Measurements from ENCODE around the gene ABRACL. TPM values are rescaled to one million over a fixed set of nuclear protein-coding genes. Genes with fewer than 3 reads are reported as not detected.

Gene ABRACL
- polyA plus RNA-seq, 2 of the 4 experiments (the other 2 are of a cell fraction) = 40.3 to 63.3 TPM

- Histone ChIP-seq H3K9me3 (no peaks in the 10 kb centered on the region), H3K27ac (no peak overlapping the region), H3K4me3 (no peak overlapping the region), H3K4me2 (no peak overlapping the region), H3K4me1 (no peaks in the 10 kb centered on the region)
- FAIRE-seq = no peak
- no peak for DNase-seq (ENCODE audit: low read depth in 1 of 2, low spot score in 1 of 2)
- TF ChIP-seq SREBF2 (IDR thresholded peaks at IDR 0.05) (no peak), JUN (IDR thresholded peaks at IDR 0.05) (no peak), RCOR1 (IDR thresholded peaks at IDR 0.05; ENCODE audit: low read depth, low read length) (no peak), RFX5 (IDR thresholded peaks at IDR 0.05) (no peak), NPAS2 (CRISPR knock-in tag; IDR thresholded peaks at IDR 0.05; ENCODE audit: borderline replicate concordance) (no peak)
- CTCF ChIA-PET = no interaction called here
- 38% methylated on average over 2 of the region's 2 CpGs for WGBS (ENCODE audit: missing lambda C conversion rate)
- POLR2A ChIA-PET = no interaction called here
- no peak for ATAC-seq
Measured at GRCh38 chr6:139055709-139056108, 27.2 kb downstream of the ABRACL start.

- Histone ChIP-seq H3K27ac (no peak overlapping the region), H3K9me3 (no peaks in the 10 kb centered on the region), H3K4me2 (no peak overlapping the region), H3K4me3 (no peak overlapping the region), H3K4me1 (no peaks in the 10 kb centered on the region)
- ChIA-PET CTCF (interaction anchor here (0.6 to 0.7 kb wide), 3 partner anchors 9 to 355 kb away, joined by 3 to 4 read pairs (median 3); no protein-coding TSS in a partner anchor), POLR2A (no interaction called here)
- 23% methylated on average over 3 of the region's 3 CpGs for WGBS (ENCODE audit: missing lambda C conversion rate)
- no peak for FAIRE-seq
- no peak for TF ChIP-seq HOXB5 (CRISPR knock-in tag; IDR thresholded peaks at IDR 0.05)
- TF ChIP-seq RARB (CRISPR knock-in tag; IDR thresholded peaks at IDR 0.05) = no peak
- TF ChIP-seq SMC3 (IDR thresholded peaks at IDR 0.05) = no peak
- no peak for ATAC-seq
- DNase-seq (ENCODE audit: low read depth in 1 of 2, low spot score in 1 of 2) = no peak
Measured at GRCh38 chr6:139058029-139058428, 29.5 kb downstream of the ABRACL start.

- Histone ChIP-seq H3K27ac (no peak overlapping the region), H3K9me3 (no peaks in the 10 kb centered on the region), H3K4me1 (no peaks in the 10 kb centered on the region), H3K4me3 (no peak overlapping the region), H3K4me2 (no peak overlapping the region)
- no peak for ATAC-seq
- TF ChIP-seq POLR2A (IDR thresholded peaks at IDR 0.05; ENCODE audit: low read length) (no peak), NFE2L2 (conservative IDR thresholded peaks at IDR 0.05; ENCODE audit: low read length) (no peak), NR3C1 (IDR thresholded peaks at IDR 0.05) (no peak), CBX8 (IDR thresholded peaks at IDR 0.05) (no peak), PBX3 (IDR thresholded peaks at IDR 0.05) (no peak), HMGXB4 (CRISPR knock-in tag; IDR thresholded peaks at IDR 0.05; ENCODE audit: borderline replicate concordance) (no peak)
- DNase-seq (ENCODE audit: low read depth in 1 of 2, low spot score in 1 of 2) = no peak
- no peak for FAIRE-seq
- ChIA-PET CTCF (no interaction called here), POLR2A (no interaction called here)
Measured at GRCh38 chr6:139060332-139060731, 31.8 kb downstream of the ABRACL start.

GRCh38 chr6:139062932-139063646 lies 34.5 kb downstream of the ABRACL start:
- H3K9me3 ChIP-seq = no peaks in the 10 kb centered on the region
- WGBS (ENCODE audit: missing lambda C conversion rate) = 33% methylated on average over 1 of the region's 1 CpG
- H3K4me2 ChIP-seq = no peak overlapping the region
- DNase-seq (ENCODE audit: low read depth in 1 of 2, low spot score in 1 of 2) (no peak), FAIRE-seq (no peak), ATAC-seq (no peak)
- CTCF ChIA-PET = no interaction called here
- POLR2A ChIA-PET = no interaction called here
- H3K4me1 ChIP-seq = no peaks in the 10 kb centered on the region
- no peak overlapping the region for H3K27ac ChIP-seq
- no peak for TF ChIP-seq EHMT2 (IDR thresholded peaks at IDR 0.05; ENCODE audit: low read depth)
- TF ChIP-seq SREBF2 (IDR thresholded peaks at IDR 0.05) = no peak
- no peak for TF ChIP-seq EHF (CRISPR knock-in tag; IDR thresholded peaks at IDR 0.05)
- no peak for TF ChIP-seq USF2 (IDR thresholded peaks at IDR 0.05)
- no peak overlapping the region for H3K4me3 ChIP-seq

Measured in A549 (cell line).